Trophoblast cell (in vitro differentiated cells and primary cell): ENCODE results near the gene SMPD3.
A peak's percentile ranks its signal among the peaks of the same experiment; 100 is the strongest.

Experiments
- DNase-seq, 2 donors: peaks; one replicate each; pipeline ENCODE4 v3.0.0-alpha.2; 2016
- H2AFZ ChIP-seq: 2 replicates; pipeline ENCODE4 v1.6.1; 2013; ENCODE audit warnings: low read length, moderate library complexity, mild to moderate bottlenecking; ENCODE audit not compliant: insufficient read depth, poor library complexity
- H2AK5ac ChIP-seq: 2 replicates; pipeline ENCODE4 v1.6.1; 2013; ENCODE audit warnings: mild to moderate bottlenecking, low read length
- H2BK120ac ChIP-seq: 2 replicates; pipeline ENCODE4 v1.6.1; 2013; ENCODE audit warnings: low read length, mild to moderate bottlenecking, moderate library complexity; ENCODE audit not compliant: insufficient read depth, poor library complexity
- H2BK12ac ChIP-seq: 2 replicates; pipeline ENCODE4 v1.6.1; 2013; ENCODE audit warnings: mild to moderate bottlenecking, low read length, moderate library complexity
- H2BK5ac ChIP-seq: 2 replicates; pipeline ENCODE4 v1.6.1; 2013; ENCODE audit warnings: low read length, low read depth, moderate library complexity, mild to moderate bottlenecking; ENCODE audit not compliant: poor library complexity
- H3K14ac ChIP-seq: 2 replicates; pipeline ENCODE4 v1.6.1; 2013; ENCODE audit warnings: mild to moderate bottlenecking, low read length
- H3K18ac ChIP-seq: 2 replicates; pipeline ENCODE4 v1.6.1; 2013; ENCODE audit warnings: mild to moderate bottlenecking, low read length
- H3K23ac ChIP-seq: 2 replicates; pipeline ENCODE4 v1.6.1; 2013; ENCODE audit warnings: low read length
- H3K27ac ChIP-seq: 2 replicates; pipeline ENCODE4 v1.5.1; 2013; ENCODE audit warnings: low read depth, mild to moderate bottlenecking, inconsistent platforms, low read length, moderate library complexity
- H3K27me3 ChIP-seq: 2 replicates; pipeline ENCODE4 v1.6.1; 2013; ENCODE audit warnings: inconsistent platforms, mild to moderate bottlenecking, low read length, moderate library complexity; ENCODE audit not compliant: insufficient read depth
- H3K36me3 ChIP-seq, 2 experiments: 1 replicate in 1 of 2; 2 replicates in 1 of 2; pipeline ENCODE4 v1.6.1; 2013; ENCODE audit warnings: low read length in 2 of 2, mild to moderate bottlenecking in 2 of 2, moderate library complexity in 1 of 2; ENCODE audit not compliant: insufficient read depth in 2 of 2, control insufficient read depth in 1 of 2
- H3K4ac ChIP-seq: 2 replicates; pipeline ENCODE4 v1.6.1; 2013; ENCODE audit warnings: low read depth, mild to moderate bottlenecking, low read length, moderate library complexity
- H3K4me1 ChIP-seq, 2 experiments: 1 replicate in 1 of 2; 2 replicates in 1 of 2; pipeline ENCODE4 v1.6.1; 2013; ENCODE audit warnings: low read length in 2 of 2, mild to moderate bottlenecking in 2 of 2, moderate library complexity in 1 of 2; ENCODE audit not compliant: insufficient read depth in 2 of 2, control insufficient read depth in 1 of 2
- H3K4me2 ChIP-seq: 2 replicates; pipeline ENCODE4 v1.6.1; 2013; ENCODE audit warnings: inconsistent platforms, mild to moderate bottlenecking, low read length, moderate library complexity
- H3K4me3 ChIP-seq: 2 replicates; pipeline ENCODE4 v1.5.1; 2013; ENCODE audit warnings: mild to moderate bottlenecking, low read depth, low read length, inconsistent platforms
- H3K79me1 ChIP-seq: one replicate; pipeline ENCODE4 v1.6.1; 2013; ENCODE audit warnings: low read length
- H3K79me2 ChIP-seq: 2 replicates; pipeline ENCODE4 v1.6.1; 2013; ENCODE audit warnings: low read length, mild to moderate bottlenecking; ENCODE audit not compliant: control insufficient read depth, insufficient read depth, poor library complexity
- H3K9ac ChIP-seq: 2 replicates; pipeline ENCODE4 v1.6.1; 2013; ENCODE audit warnings: mild to moderate bottlenecking, low read length
- H3K9me3 ChIP-seq: 2 replicates; pipeline ENCODE4 v1.6.1; 2013; ENCODE audit warnings: low read depth, mild to moderate bottlenecking, control low read depth, inconsistent platforms, low read length; ENCODE audit not compliant: insufficient read depth
- H4K12ac ChIP-seq: 2 replicates; pipeline ENCODE4 v1.6.1; 2013; ENCODE audit warnings: low read depth, mild to moderate bottlenecking, low read length, moderate library complexity
- H4K8ac ChIP-seq: 2 replicates; pipeline ENCODE4 v1.6.1; 2013; ENCODE audit warnings: low read depth, mild to moderate bottlenecking, low read length, moderate library complexity
- H4K91ac ChIP-seq: one replicate; pipeline ENCODE4 v1.6.1; 2013; ENCODE audit warnings: low read depth, mild to moderate bottlenecking, low read length, moderate library complexity
- WGBS: extraction: QIAGEN DNeasy Blood & Tissue Kit; methylation state at CpG from one replicate; pipeline ENCODE4 v1.1.7; 2013; ENCODE audit warnings: missing lambda C conversion rate; ENCODE audit not compliant: insufficient read length, insufficient coverage; ENCODE audit errors: extremely low coverage; 5-methylcytosine and 5-hydroxymethylcytosine counted together

The SMPD3 gene

DNA sequence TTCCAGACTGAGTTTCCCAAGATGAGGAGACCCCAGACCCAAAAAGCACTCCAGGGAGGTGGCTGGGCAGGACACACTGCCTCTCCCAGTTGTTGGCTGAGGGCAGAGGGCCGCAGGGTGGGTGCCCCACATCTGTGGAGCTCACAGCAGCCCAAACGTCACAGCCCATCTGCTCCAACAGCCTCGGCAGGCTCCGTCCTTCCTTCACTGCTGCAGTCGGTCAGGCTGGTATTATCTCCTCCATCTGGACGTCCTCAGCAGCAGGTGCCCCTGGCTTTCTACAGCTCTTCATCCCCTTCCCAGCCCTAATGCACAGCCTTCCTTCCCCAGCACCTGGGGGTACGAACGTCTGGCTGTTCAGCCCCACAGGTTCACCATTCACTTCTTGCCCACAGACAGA is 82.2 kb downstream of the SMPD3 start:
- no peak overlapping the region for H2BK5ac ChIP-seq
- no peak overlapping the region for H3K4ac ChIP-seq
- H2BK120ac ChIP-seq, result no peak overlapping the region
- H3K9ac ChIP-seq, result no peak overlapping the region
- no peaks in the 10 kb centered on the region for H3K79me1 ChIP-seq
- H3K79me2 ChIP-seq, result no peaks in the 10 kb centered on the region
- no peak overlapping the region for H4K8ac ChIP-seq
- DNase-seq, result no peak
- H3K23ac ChIP-seq, result no peak overlapping the region
- no peak overlapping the region for H3K27ac ChIP-seq
- no peak overlapping the region for H3K4me2 ChIP-seq
- H3K9me3 ChIP-seq, result peaks cover 2% of the 10 kb centered on the region
- H4K91ac ChIP-seq, result no peak overlapping the region
- H3K4me3 ChIP-seq, result no peak overlapping the region
- H4K12ac ChIP-seq, result no peak overlapping the region
- H3K36me3 ChIP-seq, result no peaks in the 10 kb centered on the region
- no peak overlapping the region for H3K18ac ChIP-seq
- no peak overlapping the region for H3K14ac ChIP-seq
- H2AFZ ChIP-seq, result no peak overlapping the region
- WGBS, result no CpG with 5 or more reads among the region's 8 CpGs
- no peak overlapping the region for H2AK5ac ChIP-seq
- no peak overlapping the region for H2BK12ac ChIP-seq
- peaks cover 6 to 7% of the 10 kb centered on the region in 2 experiments for H3K4me1 ChIP-seq
- H3K27me3 ChIP-seq, result no peaks in the 10 kb centered on the region

DNA sequence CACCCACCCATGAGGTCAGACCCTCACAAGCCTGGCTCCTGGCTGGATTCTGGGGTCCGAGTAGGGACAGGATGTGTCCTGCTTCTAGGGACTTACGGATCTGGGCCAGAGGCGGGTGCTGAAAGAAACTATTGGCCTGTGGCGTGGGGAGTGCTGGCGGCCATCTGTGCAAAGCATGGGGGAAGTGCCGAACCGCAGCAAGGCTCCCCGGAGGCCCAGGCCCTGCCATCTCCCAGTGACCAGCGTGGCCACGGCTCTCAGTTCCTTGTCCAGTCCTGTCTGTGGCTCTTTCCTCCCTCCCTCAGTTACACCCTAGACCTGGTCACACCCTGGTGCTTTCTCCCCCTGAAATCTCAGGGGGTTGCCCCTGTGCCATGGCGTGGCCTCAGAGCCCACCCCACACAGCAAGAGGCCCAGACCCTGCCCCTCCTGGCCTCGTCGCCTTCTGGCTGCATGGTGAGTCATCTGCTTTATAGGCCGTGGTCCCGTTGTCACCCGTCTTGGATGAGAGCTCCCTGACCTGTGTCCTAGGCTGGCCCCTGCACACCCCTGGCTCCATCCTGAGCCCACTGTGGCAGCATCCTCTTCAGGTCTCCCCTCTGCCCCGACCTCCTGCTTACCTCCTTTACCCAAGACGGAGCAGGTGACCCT is 83.0 kb downstream of the SMPD3 start:
- Histone ChIP-seq H4K91ac (no peak overlapping the region), H2BK12ac (no peak overlapping the region)
- no CpG with 5 or more reads among the region's 18 CpGs for WGBS

DNA sequence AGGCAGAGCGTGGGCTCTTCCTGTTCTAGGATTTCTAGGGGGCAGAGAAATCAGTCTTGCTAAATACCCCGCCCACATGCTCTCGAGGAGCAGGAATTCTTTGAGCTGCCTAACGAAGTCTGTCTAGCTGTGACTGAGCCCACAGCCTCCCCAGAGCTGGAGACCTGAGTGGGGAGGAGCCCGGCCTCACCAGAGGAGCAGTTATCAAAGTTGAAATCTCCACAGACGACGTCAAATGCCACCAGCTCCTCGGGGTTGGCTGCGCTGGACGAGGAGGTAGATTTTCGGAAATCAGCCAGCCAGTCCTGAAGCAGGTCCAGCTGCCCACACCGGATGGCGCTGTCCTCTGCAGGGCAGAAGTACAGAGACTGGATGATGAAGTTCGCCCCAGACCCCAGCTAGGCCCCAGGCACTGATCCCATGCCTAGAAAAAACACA is 83.7 kb downstream of the SMPD3 start:
- Histone ChIP-seq H2BK5ac (no peak overlapping the region), H2BK12ac (no peak overlapping the region), H3K36me3 (peaks cover 0 to 2% of the 10 kb centered on the region in 2 experiments), H4K12ac (no peak overlapping the region), H3K4me2 (no peak overlapping the region), H3K4me3 (no peak overlapping the region), H4K8ac (no peak overlapping the region), H3K27ac (no peak overlapping the region), H3K79me2 (no peaks in the 10 kb centered on the region), H3K18ac (no peak overlapping the region), H3K9ac (no peak overlapping the region), H3K27me3 (no peaks in the 10 kb centered on the region), H3K4me1 (peaks cover 6 to 7% of the 10 kb centered on the region in 2 experiments), H3K4ac (no peak overlapping the region), H2AFZ (no peak overlapping the region), H3K79me1 (no peaks in the 10 kb centered on the region), H3K9me3 (peaks cover 4% of the 10 kb centered on the region), H2AK5ac (no peak overlapping the region), H4K91ac (no peak overlapping the region), H3K23ac (no peak overlapping the region), H3K14ac (no peak overlapping the region), H2BK120ac (no peak overlapping the region)
- WGBS, result no CpG with 5 or more reads among the region's 14 CpGs
- DNase-seq, result peak; percentile 14 to 51

More for the DNA sequence above, 83.0 kb downstream of the SMPD3 start:
- Histone ChIP-seq H3K9me3 (peaks cover 4% of the 10 kb centered on the region), H3K36me3 (no peaks in the 10 kb centered on the region), H3K4ac (no peak overlapping the region), H3K4me1 (peaks cover 6 to 7% of the 10 kb centered on the region in 2 experiments), H4K12ac (no peak overlapping the region), H3K27me3 (no peaks in the 10 kb centered on the region), H2BK5ac (no peak overlapping the region), H3K27ac (no peak overlapping the region), H3K4me2 (no peak overlapping the region), H2AFZ (no peak overlapping the region), H3K23ac (no peak overlapping the region), H3K9ac (no peak overlapping the region), H3K79me2 (no peaks in the 10 kb centered on the region), H3K4me3 (no peak overlapping the region), H3K14ac (no peak overlapping the region), H4K8ac (no peak overlapping the region), H3K79me1 (no peaks in the 10 kb centered on the region), H2BK120ac (no peak overlapping the region), H3K18ac (no peak overlapping the region), H2AK5ac (no peak overlapping the region)
- no peak for DNase-seq

DNA sequence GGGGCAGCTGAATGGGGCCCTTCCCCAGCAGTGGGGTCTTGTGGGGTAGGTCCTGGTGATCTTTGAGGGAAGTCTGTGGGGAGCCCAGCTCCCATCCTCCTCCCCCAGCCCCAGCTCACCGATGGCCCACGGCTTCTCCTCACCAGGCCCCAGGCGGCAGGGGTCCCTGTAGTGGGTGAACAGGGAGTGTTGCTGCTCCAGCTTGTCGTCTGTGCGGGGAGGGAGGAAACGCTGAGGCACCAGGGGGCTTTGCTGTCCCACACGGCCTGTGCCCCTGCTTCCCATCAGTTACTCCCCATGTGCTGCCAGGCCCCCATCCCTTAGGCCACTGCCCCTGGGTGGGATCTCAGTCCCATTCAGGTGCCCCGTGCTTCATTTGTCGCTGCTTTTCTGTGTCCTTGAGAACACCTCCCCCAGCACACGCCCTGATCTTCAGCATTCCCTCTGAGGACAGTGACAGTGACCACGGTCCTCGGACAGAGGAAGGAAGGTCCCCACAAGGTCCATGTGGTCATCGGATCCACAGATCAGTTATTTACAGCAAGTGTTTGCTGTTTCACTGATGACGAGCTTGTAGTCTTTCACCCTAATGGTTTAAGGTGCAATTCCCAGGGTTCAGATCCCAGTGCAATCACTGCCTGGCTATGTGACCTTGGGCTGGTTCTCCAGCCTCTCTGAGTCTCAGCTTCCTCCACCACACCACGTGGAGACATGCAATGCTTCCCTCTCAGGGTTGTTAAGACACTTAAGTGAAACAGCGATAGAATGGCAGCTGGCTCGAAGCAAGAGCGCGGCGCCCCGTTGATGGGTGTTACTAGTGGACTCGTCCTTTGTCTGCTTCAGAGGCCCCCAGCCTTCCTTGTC is 84.4 kb downstream of the SMPD3 start:
- Histone ChIP-seq H2BK12ac (no peak overlapping the region), H3K27me3 (no peaks in the 10 kb centered on the region), H2AK5ac (no peak overlapping the region), H3K18ac (no peak overlapping the region), H3K27ac (no peak overlapping the region), H3K23ac (no peak overlapping the region), H2BK5ac (no peak overlapping the region), H3K36me3 (peaks cover 3 to 4% of the 10 kb centered on the region in 2 experiments), H4K8ac (no peak overlapping the region), H4K12ac (peak overlapping the region; percentile 9), H3K9ac (no peak overlapping the region), H2BK120ac (no peak overlapping the region), H3K14ac (no peak overlapping the region), H3K4ac (no peak overlapping the region), H3K79me2 (no peaks in the 10 kb centered on the region), H3K9me3 (peaks cover 4% of the 10 kb centered on the region), H2AFZ (no peak overlapping the region), H3K4me2 (no peak overlapping the region), H3K4me1 (peaks cover 6 to 7% of the 10 kb centered on the region in 2 experiments), H4K91ac (no peak overlapping the region), H3K4me3 (no peak overlapping the region), H3K79me1 (no peaks in the 10 kb centered on the region)
- DNase-seq, result peak in 1 of 2 donors; percentile 8
- WGBS, result no CpG with 5 or more reads among the region's 22 CpGs
